Spleen (tissue), 11 donors: ENCODE data around the gene NKAIN2. TPM values are rescaled to one million over a fixed set of nuclear protein-coding genes. Genes with fewer than 3 reads are reported as not detected.

Experiments
- DNase-seq: peaks from one replicate; pipeline ENCODE4 v3.0.0-alpha.2; 2020
- H3K27ac ChIP-seq, 8 donors: fragments of 200-600 bp; sonication (generic) in 7 of 8; 1 replicate in 4 of 8; 2 replicates in 4 of 8; pipeline versions ENCODE4 v1.5.0 to v1.8.0; 2016 to 2021; ENCODE audit warnings: inconsistent platforms in 4 of 8, mild to moderate bottlenecking in 4 of 8, moderate library complexity in 1 of 8
- H3K27me3 ChIP-seq, 7 donors: fragments of 200-600 bp; sonication (generic) in 6 of 7; replicated peaks in 1 of 7; 1 replicate in 4 of 7; 2 replicates in 3 of 7; pipeline versions ENCODE4 v1.5.0 to v1.8.0; 2016 to 2021; ENCODE audit warnings: inconsistent platforms in 3 of 7, mild to moderate bottlenecking in 1 of 7
- H3K36me3 ChIP-seq, 6 donors: fragments of 200-600 bp; sonication (generic) in 5 of 6; 1 replicate in 4 of 6; 2 replicates in 2 of 6; pipeline versions ENCODE4 v1.5.0 to v1.8.0; 2016 to 2021; ENCODE audit warnings: inconsistent platforms in 2 of 6
- H3K4me1 ChIP-seq, 6 donors: fragments of 200-600 bp; sonication (generic) in 5 of 6; 1 replicate in 3 of 6; 2 replicates in 3 of 6; pipeline versions ENCODE4 v1.5.0 to v1.8.0; 2016 to 2021; ENCODE audit warnings: inconsistent platforms in 3 of 6
- H3K4me3 ChIP-seq, 8 donors: fragments of 200-600 bp; sonication (generic) in 7 of 8; 1 replicate in 4 of 8; 2 replicates in 4 of 8; pipeline versions ENCODE4 v1.5.0 to v1.8.0; 2016 to 2021; ENCODE audit warnings: inconsistent platforms in 4 of 8, mild to moderate bottlenecking in 4 of 8, moderate library complexity in 2 of 8
- H3K9me3 ChIP-seq, 8 donors: fragments of 200-600 bp; sonication (generic) in 7 of 8; 1 replicate in 4 of 8; 2 replicates in 4 of 8; pipeline versions ENCODE4 v1.5.0 to v1.8.0; 2016 to 2021; ENCODE audit warnings: inconsistent platforms in 4 of 8
- CTCF ChIP-seq, 11 experiments: fragments of 200-600 bp in 7 of 11; fragments of 450-650 bp in 4 of 11; sonication (generic) in 4 of 11; IDR thresholded peaks in 8 of 11; conservative IDR thresholded peaks in 3 of 11; 1 replicate in 7 of 11; 2 replicates in 4 of 11; pipeline versions ENCODE4 v1.4.0 to v1.8.0; 2016 to 2021; ENCODE audit warnings: antibody characterized with exemption in 11 of 11, inconsistent platforms in 4 of 11, mild to moderate bottlenecking in 1 of 11
- POLR2A ChIP-seq, 3 donors: fragments of 450-650 bp; IDR thresholded peaks; one replicate each; pipeline ENCODE4 v1.5.1; 2017; ENCODE audit warnings: antibody characterized with exemption in 3 of 3, mild to moderate bottlenecking in 1 of 3
- POLR2AphosphoS5 ChIP-seq, 3 donors: sonication (generic); formaldehyde crosslinking; IDR thresholded peaks; one replicate each; pipeline ENCODE4 v1.5.1; 2017; ENCODE audit warnings: antibody characterized with exemption in 3 of 3
- WGBS, 5 donors: extraction: QIAGEN DNeasy Blood & Tissue Kit in 3 of 5; methylation state at CpG; one replicate each; pipeline versions ENCODE4 v1.1.5 to v1.1.7; 2013 to 2018; 5-methylcytosine and 5-hydroxymethylcytosine counted together
- intact Hi-C: fragments of 100-400 bp; cut with DNase I; formaldehyde crosslinking; loops from one replicate; pipeline ENCODE4 v1.15.0; 2023; ENCODE audit warnings: low total_unique reads
- polyA plus RNA-seq, 3 donors: library from polyadenylated mRNA; stranded (reverse); fragments of 200-250 nt; gene quantifications; one replicate each; pipeline ENCODE4 v1.2.1, GENCODE V29; 2013
- total RNA-seq, 7 donors: library from RNA; depleted of rRNA in 3 of 7; stranded (reverse); fragments of >200 nt in 3 of 7; fragmentation: NEBNext Ultra II Directional in 4 of 7; extraction: Animal tissue kit (Norgen Biotek cat#: 25700) in 4 of 7; gene quantifications; one replicate each; pipeline versions ENCODE4 v1.1.0 to v1.2.1, GENCODE V29; 2016 to 2021
- donor health status: healthy with polysubstance abuse.
- donor health status: DM: no; HTN: no; CAD: no; lungs with moderate emphysema.
- donor health status: DM: no; HTN: no; CAD: no.
- donor health status: Bipolar disorder and iron deficiency.
- donor health status: healthy.
- donor health status: DM: no; HTN: no; CAD: no.
- donor health status: DM: yes; HTN: yes; CAD: no.

Gene NKAIN2
- total and polyA plus RNA-seq, 10 donors, result 0.13 to 0.51 (median 0.18) TPM; not detected in 4

GRCh38 chr6:124373386-124373785 lies 569.7 kb downstream of the NKAIN2 start:
- Histone ChIP-seq H3K4me1 (no peaks in the 10 kb centered on the region), H3K36me3 (no peaks in the 10 kb centered on the region), H3K9me3 (no peaks in the 10 kb centered on the region), H3K27me3 (no peaks in the 10 kb centered on the region), H3K27ac (no peak overlapping the region), H3K4me3 (no peak overlapping the region)
- no peak for DNase-seq
- intact Hi-C loops, result no loop called here
- no peak for TF ChIP-seq POLR2A (IDR thresholded peaks at IDR 0.05)
- no peak for TF ChIP-seq CTCF (IDR thresholded peaks at IDR 0.05 in 8 of 11, conservative IDR thresholded peaks at IDR 0.05 in 3 of 11)
- no peak for TF ChIP-seq POLR2AphosphoS5 (IDR thresholded peaks at IDR 0.05)
- WGBS, 5 donors, result 23 to 43% (median 38%) methylated on average over 1 of the region's 1 CpG

- no peak for TF ChIP-seq POLR2A (IDR thresholded peaks at IDR 0.05)
- TF ChIP-seq POLR2AphosphoS5 (IDR thresholded peaks at IDR 0.05), result no peak
- TF ChIP-seq CTCF (IDR thresholded peaks at IDR 0.05 in 8 of 11, conservative IDR thresholded peaks at IDR 0.05 in 3 of 11), result no peak
- Histone ChIP-seq H3K4me1 (no peaks in the 10 kb centered on the region), H3K4me3 (no peak overlapping the region), H3K27me3 (no peaks in the 10 kb centered on the region), H3K36me3 (no peaks in the 10 kb centered on the region), H3K9me3 (peaks cover 0 to 22% (median 8%) of the 10 kb centered on the region in 8 donors), H3K27ac (no peak overlapping the region)
- no peak for DNase-seq
- intact Hi-C loops, result no loop called here
These were observed 585.5 kb downstream of the NKAIN2 start for GRCh38 chr6:124389127-124389526.

GRCh38 chr6:124393536-124393935 lies 589.9 kb downstream of the NKAIN2 start:
- WGBS, 5 donors, result 83 to 90% (median 88%) methylated on average over 4 of the region's 4 CpGs
- Histone ChIP-seq H3K36me3 (no peaks in the 10 kb centered on the region), H3K27ac (no peak overlapping the region), H3K9me3 (peaks cover 0 to 8% (median 6%) of the 10 kb centered on the region in 8 donors), H3K4me3 (no peak overlapping the region), H3K4me1 (no peaks in the 10 kb centered on the region), H3K27me3 (no peaks in the 10 kb centered on the region)
- no peak for DNase-seq
- intact Hi-C loops, result no loop called here
- no peak for TF ChIP-seq POLR2A (IDR thresholded peaks at IDR 0.05)
- TF ChIP-seq POLR2AphosphoS5 (IDR thresholded peaks at IDR 0.05), result no peak
- TF ChIP-seq CTCF (IDR thresholded peaks at IDR 0.05 in 8 of 11, conservative IDR thresholded peaks at IDR 0.05 in 3 of 11), result no peak

- Histone ChIP-seq H3K9me3 (no peaks in the 10 kb centered on the region), H3K27me3 (no peaks in the 10 kb centered on the region), H3K36me3 (no peaks in the 10 kb centered on the region), H3K4me3 (no peak overlapping the region), H3K27ac (no peak overlapping the region), H3K4me1 (no peaks in the 10 kb centered on the region)
- WGBS, 5 donors, result 82 to 95% (median 84%) methylated on average over 2 of the region's 2 CpGs
- DNase-seq, result no peak
- intact Hi-C loops, result no loop called here
- no peak for TF ChIP-seq POLR2A (IDR thresholded peaks at IDR 0.05)
These were observed 592.7 kb downstream of the NKAIN2 start for GRCh38 chr6:124396361-124396760.
